Activated CD4-positive, CD25-positive, alpha-beta regulatory T cell treated with anti-CD3 and anti-CD28 coated beads, Interleukin-2, amount 50 U/mL, for 16 hours (primary cell): ENCODE measurements around the gene EFNA1.
"Not testable (repeated sequence)": the region's sequence is repeated elsewhere in the genome, so short reads cannot be mapped to it uniquely, and the experiment has no call there.

Experiments
- DNase-seq: peaks from one replicate; pipeline ENCODE4 v3.0.0-alpha.2; 2020; ENCODE audit warnings: low read depth, low spot score

The EFNA1 gene

GRCh38 chr1:155092641-155093040 is 35.0 kb upstream of the EFNA1 start:
- DNase-seq, result no peak

- no peak for DNase-seq
These were observed 33.6 kb upstream of the EFNA1 start for GRCh38 chr1:155093911-155094621.

GRCh38 chr1:155094622-155094948 is 33.1 kb upstream of the EFNA1 start:
- no peak for DNase-seq

- no peak for DNase-seq
These were observed 28.3 kb upstream of the EFNA1 start for GRCh38 chr1:155099331-155099730.

- no peak for DNase-seq
These were observed 24.4 kb upstream of the EFNA1 start for GRCh38 chr1:155103325-155103724.

GRCh38 chr1:155104605-155105534 is 22.8 kb upstream of the EFNA1 start:
- DNase-seq, result no peak

- no peak for DNase-seq
These were observed 22.1 kb upstream of the EFNA1 start for GRCh38 chr1:155105604-155106011.

GRCh38 chr1:155106862-155107261 is 20.8 kb upstream of the EFNA1 start:
- no peak for DNase-seq

- DNase-seq, result no peak
These were observed 20.1 kb upstream of the EFNA1 start for GRCh38 chr1:155107309-155108264.

GRCh38 chr1:155108296-155108695 is 19.4 kb upstream of the EFNA1 start:
- no peak for DNase-seq

GRCh38 chr1:155110381-155110780 is 17.3 kb upstream of the EFNA1 start:
- no peak for DNase-seq

- no peak for DNase-seq
These were observed 16.9 kb upstream of the EFNA1 start for GRCh38 chr1:155110826-155111225.

- no peak for DNase-seq
These were observed 14.2 kb upstream of the EFNA1 start for GRCh38 chr1:155113450-155113980.

GRCh38 chr1:155116113-155116764 is 11.4 kb upstream of the EFNA1 start:
- no peak for DNase-seq

GRCh38 chr1:155117610-155118009 is 10.1 kb upstream of the EFNA1 start:
- DNase-seq, result no peak

GRCh38 chr1:155118090-155118489 is 9.6 kb upstream of the EFNA1 start:
- not testable (repeated sequence) for DNase-seq

- no peak for DNase-seq
These were observed 7.4 kb upstream of the EFNA1 start for GRCh38 chr1:155120253-155120652.

- no peak for DNase-seq
These were observed 6.4 kb upstream of the EFNA1 start for GRCh38 chr1:155121249-155121648.

GRCh38 chr1:155122308-155122707 is 5.4 kb upstream of the EFNA1 start:
- no peak for DNase-seq

GRCh38 chr1:155123801-155124200 is 3.9 kb upstream of the EFNA1 start:
- no peak for DNase-seq
